ENCODE data around the gene INMT.

Gene INMT

DNA sequence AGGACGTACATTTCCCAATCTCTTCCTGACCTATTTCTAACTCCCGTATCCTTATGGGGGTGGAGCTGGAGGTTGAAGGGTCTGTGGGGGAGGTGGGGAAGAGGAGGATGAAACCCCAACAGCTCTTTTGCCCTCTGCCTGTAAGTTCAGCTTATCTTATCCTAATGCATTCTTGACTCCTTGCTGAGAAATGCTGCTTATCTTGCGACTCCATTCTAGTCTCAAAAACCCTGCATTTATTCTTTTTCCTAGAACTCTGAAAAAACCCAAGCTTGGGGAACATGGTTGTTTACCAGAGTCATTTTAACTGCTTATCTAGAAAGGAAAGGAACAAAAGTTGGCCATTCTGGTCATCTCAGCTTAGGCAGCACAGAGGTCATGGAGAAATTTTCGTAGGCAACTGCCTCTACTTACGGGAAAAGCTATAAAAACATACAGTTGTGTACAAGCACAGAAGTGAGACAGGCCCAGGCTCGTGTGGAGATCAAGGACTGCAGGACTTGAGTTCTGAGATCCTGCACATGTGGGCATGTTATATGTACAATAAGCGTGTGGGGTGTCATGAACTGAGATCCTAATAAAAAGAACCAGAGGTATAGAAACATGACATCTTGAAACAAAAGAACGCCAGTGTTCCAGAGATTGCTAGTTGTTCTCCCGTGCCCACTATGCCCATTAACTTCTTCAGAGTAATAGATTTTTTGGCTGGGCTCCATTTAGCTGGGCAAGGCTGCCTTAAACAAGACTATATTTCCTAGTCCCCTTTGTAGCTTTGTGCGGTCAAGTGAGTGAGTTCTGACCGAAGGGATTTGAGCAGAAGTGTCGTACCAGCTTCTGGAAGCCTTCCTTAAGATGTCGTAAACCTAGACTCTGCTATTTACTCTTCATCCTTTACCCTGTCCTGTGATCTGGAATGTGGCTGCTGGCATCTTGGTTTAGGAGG lies 9.6 kb downstream of the INMT start:
- TF ChIP-seq EZH2 (IDR thresholded peaks at IDR 0.05; ENCODE audit: borderline replicate concordance, low read length) = no peak
- TF ChIP-seq, protein P1, sequence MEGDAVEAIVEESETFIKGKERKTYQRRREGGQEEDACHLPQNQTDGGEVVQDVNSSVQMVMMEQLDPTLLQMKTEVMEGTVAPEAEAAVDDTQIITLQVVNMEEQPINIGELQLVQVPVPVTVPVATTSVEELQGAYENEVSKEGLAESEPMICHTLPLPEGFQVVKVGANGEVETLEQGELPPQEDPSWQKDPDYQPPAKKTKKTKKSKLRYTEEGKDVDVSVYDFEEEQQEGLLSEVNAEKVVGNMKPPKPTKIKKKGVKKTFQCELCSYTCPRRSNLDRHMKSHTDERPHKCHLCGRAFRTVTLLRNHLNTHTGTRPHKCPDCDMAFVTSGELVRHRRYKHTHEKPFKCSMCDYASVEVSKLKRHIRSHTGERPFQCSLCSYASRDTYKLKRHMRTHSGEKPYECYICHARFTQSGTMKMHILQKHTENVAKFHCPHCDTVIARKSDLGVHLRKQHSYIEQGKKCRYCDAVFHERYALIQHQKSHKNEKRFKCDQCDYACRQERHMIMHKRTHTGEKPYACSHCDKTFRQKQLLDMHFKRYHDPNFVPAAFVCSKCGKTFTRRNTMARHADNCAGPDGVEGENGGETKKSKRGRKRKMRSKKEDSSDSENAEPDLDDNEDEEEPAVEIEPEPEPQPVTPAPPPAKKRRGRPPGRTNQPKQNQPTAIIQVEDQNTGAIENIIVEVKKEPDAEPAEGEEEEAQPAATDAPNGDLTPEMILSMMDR (IDR thresholded peaks at IDR 0.05; ENCODE audit: low read length) = no peak
- no peak overlapping the region for H3K4me2 ChIP-seq (ENCODE audit: low read length)
- H4K20me1 ChIP-seq (ENCODE audit: insufficient read depth, low read length) = no peaks in the 10 kb centered on the region
- no peaks in the 10 kb centered on the region for H3K9me3 ChIP-seq (ENCODE audit: low read length)
- H3K36me3 ChIP-seq (ENCODE audit: insufficient read depth, low read length) = no peaks in the 10 kb centered on the region
- H3K27ac ChIP-seq (ENCODE audit: low read depth, low read length, poor library complexity, severe bottlenecking) = no peak overlapping the region
- no peak overlapping the region for H2AFZ ChIP-seq (ENCODE audit: low read length)
- H3F3A ChIP-seq (ENCODE audit: insufficient read depth, low read length) = no peaks in the 10 kb centered on the region
- no peak overlapping the region for H3K9ac ChIP-seq (ENCODE audit: low read length)
- no peaks in the 10 kb centered on the region for H3K79me2 ChIP-seq (ENCODE audit: insufficient read depth, low read length)
- no peaks in the 10 kb centered on the region; the same call in 1 of the 2 replicates for H3K27me3 ChIP-seq (ENCODE audit: insufficient read depth, low read length)
- no peak overlapping the region for H3K4me3 ChIP-seq (ENCODE audit: low read depth, low read length, poor library complexity, severe bottlenecking)
- H3K9me2 ChIP-seq (ENCODE audit: low read depth, low read length) = no peaks in the 10 kb centered on the region
- no peaks in the 10 kb centered on the region for H3K4me1 ChIP-seq (ENCODE audit: insufficient read depth, low read length, severe bottlenecking)

DNA sequence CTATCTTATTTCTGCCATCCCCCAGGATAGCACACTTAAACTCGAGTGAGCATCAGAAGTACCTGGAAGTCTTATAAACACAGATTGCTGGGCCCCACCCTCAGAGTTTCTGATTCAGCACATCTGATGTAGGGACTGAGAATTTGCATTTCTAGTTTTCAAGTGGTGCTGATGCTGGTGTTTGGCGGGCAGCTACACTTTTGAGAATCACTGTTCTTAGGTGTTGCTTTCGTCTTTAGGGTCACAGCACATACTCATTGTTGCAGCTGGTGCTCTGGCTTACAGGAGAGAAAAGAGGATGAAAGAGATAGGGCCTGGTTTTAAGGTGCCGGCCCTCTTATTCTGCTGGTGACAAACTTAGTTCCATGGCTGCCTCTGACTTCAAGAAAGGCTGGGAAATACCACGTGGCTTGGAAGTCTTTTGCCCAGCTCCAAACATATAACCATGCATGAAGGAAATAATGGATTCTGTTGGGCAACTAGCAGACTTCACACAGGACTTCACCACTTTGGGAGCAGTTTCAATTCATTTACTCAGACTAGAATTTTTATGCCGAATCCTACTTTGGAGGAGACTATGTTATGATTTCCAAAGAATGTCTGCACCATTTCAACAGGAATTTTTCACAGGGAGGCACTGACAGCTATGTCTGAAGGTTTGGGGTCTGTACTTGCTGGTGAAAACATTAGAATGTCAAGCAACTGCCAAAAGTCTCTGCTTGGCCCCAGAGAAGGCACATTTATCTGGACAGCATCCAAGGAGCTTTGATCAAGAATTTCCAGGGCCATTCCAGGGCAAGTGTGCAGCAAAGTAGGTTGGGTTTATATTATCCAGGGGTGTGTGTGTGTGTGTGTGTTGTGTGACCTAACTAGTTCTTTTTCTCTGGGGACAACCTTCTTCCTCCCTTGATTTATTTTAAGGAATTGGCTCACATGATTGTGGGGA lies 12.4 kb downstream of the INMT start:
- Histone ChIP-seq H3K36me3 (ENCODE audit: insufficient read depth, low read length) (no peaks in the 10 kb centered on the region), H3K27ac (ENCODE audit: low read depth, low read length, poor library complexity, severe bottlenecking) (no peak overlapping the region), H4K20me1 (ENCODE audit: insufficient read depth, low read length) (no peaks in the 10 kb centered on the region), H3F3A (ENCODE audit: insufficient read depth, low read length) (no peaks in the 10 kb centered on the region), H2AFZ (ENCODE audit: low read length) (no peak overlapping the region), H3K4me3 (ENCODE audit: low read depth, low read length, poor library complexity, severe bottlenecking) (no peak overlapping the region), H3K4me2 (ENCODE audit: low read length) (no peak overlapping the region), H3K9me2 (ENCODE audit: low read depth, low read length) (no peaks in the 10 kb centered on the region), H3K27me3 (ENCODE audit: insufficient read depth, low read length) (no peaks in the 10 kb centered on the region; the same call in 1 of the 2 replicates), H3K79me2 (ENCODE audit: insufficient read depth, low read length) (no peaks in the 10 kb centered on the region), H3K9ac (ENCODE audit: low read length) (no peak overlapping the region), H3K4me1 (ENCODE audit: insufficient read depth, low read length, severe bottlenecking) (no peaks in the 10 kb centered on the region), H3K9me3 (ENCODE audit: low read length) (no peaks in the 10 kb centered on the region)
- TF ChIP-seq, protein P1 (IDR thresholded peaks at IDR 0.05; ENCODE audit: low read length) = no peak
- TF ChIP-seq EZH2 (IDR thresholded peaks at IDR 0.05; ENCODE audit: borderline replicate concordance, low read length) = no peak

DNA sequence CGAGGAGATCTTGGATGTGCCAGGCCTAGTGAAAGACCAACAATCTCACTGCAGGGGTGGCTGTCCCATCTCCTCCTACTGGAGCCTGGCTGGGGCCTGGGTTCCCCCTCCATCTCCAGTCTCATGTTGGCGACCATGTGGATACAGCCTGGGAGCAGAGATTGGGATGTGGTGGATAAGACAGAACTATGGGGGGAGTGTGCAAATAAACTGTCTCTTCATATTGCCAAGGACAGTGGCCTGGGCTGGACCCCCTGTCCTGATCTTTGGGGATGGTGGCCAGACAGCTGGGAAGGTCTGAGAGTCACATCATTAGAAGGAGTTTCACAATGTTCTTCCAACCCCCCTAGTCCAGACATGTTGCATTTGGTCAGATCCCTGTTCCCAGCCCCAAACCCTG lies 13.5 kb downstream of the INMT start:
- Histone ChIP-seq H3K4me3 (ENCODE audit: low read depth, low read length, poor library complexity, severe bottlenecking) (no peak overlapping the region), H3K9ac (ENCODE audit: low read length) (no peak overlapping the region), H3K27ac (ENCODE audit: low read depth, low read length, poor library complexity, severe bottlenecking) (no peak overlapping the region), H3K4me1 (ENCODE audit: insufficient read depth, low read length, severe bottlenecking) (no peaks in the 10 kb centered on the region), H4K20me1 (ENCODE audit: insufficient read depth, low read length) (no peaks in the 10 kb centered on the region), H3F3A (ENCODE audit: insufficient read depth, low read length) (no peaks in the 10 kb centered on the region), H3K79me2 (ENCODE audit: insufficient read depth, low read length) (no peaks in the 10 kb centered on the region), H2AFZ (ENCODE audit: low read length) (no peak overlapping the region), H3K9me3 (ENCODE audit: low read length) (no peaks in the 10 kb centered on the region), H3K9me2 (ENCODE audit: low read depth, low read length) (no peaks in the 10 kb centered on the region), H3K4me2 (ENCODE audit: low read length) (no peak overlapping the region), H3K36me3 (ENCODE audit: insufficient read depth, low read length) (no peaks in the 10 kb centered on the region), H3K27me3 (ENCODE audit: insufficient read depth, low read length) (no peaks in the 10 kb centered on the region; the same call in 1 of the 2 replicates)
- TF ChIP-seq EZH2 (IDR thresholded peaks at IDR 0.05; ENCODE audit: borderline replicate concordance, low read length) = no peak
- TF ChIP-seq, protein P1 (IDR thresholded peaks at IDR 0.05; ENCODE audit: low read length) = no peak

Data from OCI-LY1 (cell line).